ENCODE measurements around the gene EPB41L4A.

The EPB41L4A gene

GRCh38 chr5:112356178-112356956 is 62.7 kb downstream of the EPB41L4A start:
- H3K27ac ChIP-seq = no peak overlapping the region
- no peaks in the 10 kb centered on the region for H3K9me3 ChIP-seq
- H3K4me1 ChIP-seq = peaks cover 0 to 4% (median 0%) of the 10 kb centered on the region in 4 donors
- DNase-seq = no peak
- intact Hi-C loops (cut with DNase I; ENCODE audit: low total_unique reads) = no loop called here
- no peak overlapping the region for H3K4me3 ChIP-seq
- H3K27me3 ChIP-seq = no peaks in the 10 kb centered on the region
- TF ChIP-seq CTCF (IDR thresholded peaks at IDR 0.05) = no peak
- no peaks in the 10 kb centered on the region for H3K36me3 ChIP-seq

GRCh38 chr5:112355058-112355685 is 63.9 kb downstream of the EPB41L4A start:
- DNase-seq = no peak
- intact Hi-C loops (cut with DNase I; ENCODE audit: low total_unique reads) = no loop called here
- no peak for TF ChIP-seq CTCF (IDR thresholded peaks at IDR 0.05)
- Histone ChIP-seq H3K36me3 (no peaks in the 10 kb centered on the region), H3K4me3 (no peak overlapping the region), H3K4me1 (peaks cover 0 to 13% (median 0%) of the 10 kb centered on the region in 4 donors), H3K27me3 (no peaks in the 10 kb centered on the region), H3K27ac (no peak overlapping the region), H3K9me3 (no peaks in the 10 kb centered on the region)

GRCh38 chr5:112353678-112354077 is 65.4 kb downstream of the EPB41L4A start:
- H3K4me3 ChIP-seq = no peak overlapping the region
- peaks cover 0 to 13% (median 0%) of the 10 kb centered on the region in 4 donors for H3K4me1 ChIP-seq
- H3K27ac ChIP-seq = no peak overlapping the region
- H3K9me3 ChIP-seq = no peaks in the 10 kb centered on the region
- no peak for TF ChIP-seq CTCF (IDR thresholded peaks at IDR 0.05)
- no peaks in the 10 kb centered on the region for H3K36me3 ChIP-seq
- DNase-seq = no peak
- intact Hi-C loops (cut with DNase I; ENCODE audit: low total_unique reads) = no loop called here
- no peaks in the 10 kb centered on the region for H3K27me3 ChIP-seq

- Histone ChIP-seq H3K27ac (peak overlapping the region in 1 of 2 donors; percentile 5), H3K4me3 (no peak overlapping the region), H3K4me1 (peaks cover 0 to 13% (median 0%) of the 10 kb centered on the region in 4 donors), H3K9me3 (no peaks in the 10 kb centered on the region), H3K36me3 (no peaks in the 10 kb centered on the region), H3K27me3 (no peaks in the 10 kb centered on the region)
- TF ChIP-seq CTCF (IDR thresholded peaks at IDR 0.05) = no peak
- no peak for DNase-seq
- intact Hi-C loops (cut with DNase I; ENCODE audit: low total_unique reads) = no loop called here
Measured at GRCh38 chr5:112351225-112351624, 67.9 kb downstream of the EPB41L4A start.

- peaks cover 0 to 13% (median 0%) of the 10 kb centered on the region in 4 donors for H3K4me1 ChIP-seq
- peak overlapping the region in 1 of 2 donors; percentile 5 for H3K27ac ChIP-seq
- no peaks in the 10 kb centered on the region for H3K36me3 ChIP-seq
- H3K9me3 ChIP-seq = no peaks in the 10 kb centered on the region
- no peak for DNase-seq
- TF ChIP-seq CTCF (IDR thresholded peaks at IDR 0.05) = no peak
- no peak overlapping the region for H3K4me3 ChIP-seq
- H3K27me3 ChIP-seq = no peaks in the 10 kb centered on the region
- intact Hi-C loops (cut with DNase I; ENCODE audit: low total_unique reads) = no loop called here
Measured at GRCh38 chr5:112350626-112351025, 68.5 kb downstream of the EPB41L4A start.
